Activated T-helper 9 cell treated with anti-CD3 and anti-CD28 coated beads, Interleukin-2, amount 50 U/mL, for 16 hours (primary cell): ENCODE data around the gene PTPRF.

Source experiments
- DNase-seq: peaks from one replicate; pipeline ENCODE4 v3.0.0-alpha.2; 2020; ENCODE audit warnings: low read depth

PTPRF gene

GRCh38 chr1:43552813-43553212 lies 22.1 kb downstream of the PTPRF start:
- no peak for DNase-seq

DNA sequence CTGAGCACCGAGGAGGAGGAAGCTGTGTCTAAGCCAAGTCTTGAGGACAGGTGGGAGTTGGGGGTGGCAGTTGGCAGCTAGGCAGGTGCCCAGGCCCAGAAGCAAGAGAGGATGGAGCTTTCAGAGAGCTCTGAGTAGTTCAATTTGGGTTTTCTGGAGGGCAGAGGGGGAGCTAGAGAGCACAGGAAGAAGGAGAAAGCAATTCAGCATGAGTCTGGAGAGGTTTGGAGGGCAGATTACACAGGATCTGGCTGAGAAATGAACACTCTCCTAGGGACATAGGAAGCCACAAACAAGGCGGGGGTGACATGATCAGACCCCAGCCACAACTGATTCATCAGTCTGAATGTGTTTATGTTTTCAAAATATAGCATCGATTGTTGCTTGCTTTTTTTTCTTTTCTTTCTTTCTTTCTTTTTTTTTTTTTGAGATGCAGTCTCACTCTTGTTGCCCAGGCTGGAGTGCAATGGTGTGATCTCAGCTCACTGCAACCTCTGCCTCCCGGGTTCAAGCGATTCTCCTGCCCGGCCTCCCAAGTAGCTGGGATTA lies 23.8 kb downstream of the PTPRF start:
- DNase-seq: no peak

DNA sequence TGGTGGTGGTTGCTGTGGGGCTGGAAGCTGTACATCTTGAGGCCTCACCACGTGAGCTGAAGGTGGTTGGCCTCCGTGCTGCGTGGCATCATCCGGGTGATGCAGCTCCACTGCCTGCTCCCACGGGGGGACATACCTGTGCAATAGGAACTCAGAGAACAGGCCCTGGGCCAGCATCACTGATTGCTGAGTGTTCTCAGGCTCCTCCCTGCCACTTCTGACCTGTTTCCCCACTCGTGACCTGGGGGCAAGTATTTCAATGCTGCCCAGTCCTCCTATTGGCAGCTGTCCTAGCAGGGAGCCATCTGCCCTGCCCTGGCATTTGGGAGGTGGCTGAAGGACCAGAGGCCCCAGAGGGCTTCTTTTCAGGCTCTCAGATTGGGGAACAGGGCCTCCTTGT lies 26.1 kb downstream of the PTPRF start:
- no peak for DNase-seq

DNA sequence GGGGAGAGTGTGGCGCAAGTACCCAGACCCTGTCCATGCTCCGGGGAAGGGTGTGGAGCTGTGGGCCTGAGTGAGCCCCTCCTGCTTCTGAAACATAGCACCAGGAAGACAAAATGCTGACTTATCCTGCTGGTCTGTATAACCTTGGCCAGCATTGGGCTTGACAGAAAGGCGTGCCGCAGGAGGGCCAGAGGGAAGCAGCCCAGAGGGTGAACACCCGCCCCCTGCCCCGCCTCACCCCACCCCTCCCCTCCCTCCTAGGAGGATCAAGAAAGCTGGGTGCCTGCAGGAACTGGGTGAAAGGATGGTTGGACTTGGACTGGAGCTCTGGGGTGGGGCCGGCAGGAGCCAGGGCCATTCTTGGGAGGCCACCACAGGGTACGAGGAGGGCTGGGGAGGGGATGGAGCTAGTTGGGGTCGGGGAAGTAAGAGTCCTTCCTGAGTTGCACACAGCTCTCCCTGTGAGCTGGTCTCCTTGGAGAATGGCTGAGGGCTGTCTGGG lies 27.1 kb downstream of the PTPRF start:
- DNase-seq: no peak

DNA sequence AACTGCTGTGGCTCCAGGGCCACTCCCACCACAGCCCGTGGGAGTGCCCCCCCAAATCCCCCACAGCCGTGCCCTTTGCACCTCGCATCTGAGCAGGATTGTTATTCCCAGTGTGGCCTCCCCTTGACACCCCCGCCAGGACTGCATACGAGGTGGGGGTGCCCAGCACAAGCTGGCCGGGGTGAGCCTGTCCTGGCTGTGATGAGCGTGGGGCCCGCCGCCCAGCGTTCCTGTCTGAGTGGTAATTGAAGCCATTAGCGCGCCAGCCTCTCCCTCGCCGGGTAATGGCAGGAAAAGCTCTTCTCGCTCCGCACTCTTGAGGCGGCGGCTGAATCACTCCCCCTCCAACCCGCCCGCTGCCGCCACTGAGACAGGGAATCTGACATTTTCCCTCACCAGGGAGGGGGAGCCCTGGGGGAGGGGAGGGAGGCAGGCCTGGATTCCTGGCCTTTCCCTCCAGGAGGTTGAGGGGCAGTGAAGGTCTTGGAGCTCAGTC lies 27.7 kb downstream of the PTPRF start:
- DNase-seq: no peak

GRCh38 chr1:43559714-43560113 lies 29.0 kb downstream of the PTPRF start:
- DNase-seq: no peak

- no peak for DNase-seq
Observed at GRCh38 chr1:43560286-43560685, 29.6 kb downstream of the PTPRF start.

DNA sequence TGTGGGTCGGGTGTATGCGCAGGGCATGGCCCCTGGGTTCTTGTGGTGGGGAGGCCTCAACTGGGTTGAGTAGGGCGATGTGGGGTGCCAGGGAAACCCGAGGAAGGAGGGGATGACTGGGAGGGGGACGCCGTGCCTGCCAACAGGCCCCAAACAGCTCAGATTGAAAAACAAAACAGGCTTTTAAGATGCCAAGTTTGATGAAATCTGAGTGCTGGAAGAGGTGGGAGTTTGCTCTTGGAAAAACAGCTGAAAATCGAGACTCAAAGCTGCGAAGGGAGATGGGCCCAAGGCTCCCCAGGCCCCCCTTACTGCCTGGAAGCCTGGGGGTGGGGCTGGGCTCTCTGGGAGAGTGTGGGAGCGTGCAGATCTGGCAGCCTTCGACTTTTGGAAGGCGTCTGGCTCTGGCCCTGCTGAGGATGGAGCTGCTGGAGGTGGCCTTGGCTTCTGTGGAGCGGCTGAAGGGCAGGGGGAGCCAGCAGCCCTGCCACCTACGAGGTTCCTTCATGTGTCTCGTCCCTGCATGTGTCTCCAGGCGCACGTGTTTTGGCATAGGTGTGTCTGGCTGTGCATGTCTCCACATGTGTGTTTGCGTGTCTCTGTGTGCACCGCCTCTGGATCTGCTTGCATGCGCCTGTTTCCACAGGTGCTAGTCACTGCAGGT lies 33.3 kb downstream of the PTPRF start:
- DNase-seq: no peak

GRCh38 chr1:43564551-43565348 lies 34.1 kb downstream of the PTPRF start:
- DNase-seq: no peak

DNA sequence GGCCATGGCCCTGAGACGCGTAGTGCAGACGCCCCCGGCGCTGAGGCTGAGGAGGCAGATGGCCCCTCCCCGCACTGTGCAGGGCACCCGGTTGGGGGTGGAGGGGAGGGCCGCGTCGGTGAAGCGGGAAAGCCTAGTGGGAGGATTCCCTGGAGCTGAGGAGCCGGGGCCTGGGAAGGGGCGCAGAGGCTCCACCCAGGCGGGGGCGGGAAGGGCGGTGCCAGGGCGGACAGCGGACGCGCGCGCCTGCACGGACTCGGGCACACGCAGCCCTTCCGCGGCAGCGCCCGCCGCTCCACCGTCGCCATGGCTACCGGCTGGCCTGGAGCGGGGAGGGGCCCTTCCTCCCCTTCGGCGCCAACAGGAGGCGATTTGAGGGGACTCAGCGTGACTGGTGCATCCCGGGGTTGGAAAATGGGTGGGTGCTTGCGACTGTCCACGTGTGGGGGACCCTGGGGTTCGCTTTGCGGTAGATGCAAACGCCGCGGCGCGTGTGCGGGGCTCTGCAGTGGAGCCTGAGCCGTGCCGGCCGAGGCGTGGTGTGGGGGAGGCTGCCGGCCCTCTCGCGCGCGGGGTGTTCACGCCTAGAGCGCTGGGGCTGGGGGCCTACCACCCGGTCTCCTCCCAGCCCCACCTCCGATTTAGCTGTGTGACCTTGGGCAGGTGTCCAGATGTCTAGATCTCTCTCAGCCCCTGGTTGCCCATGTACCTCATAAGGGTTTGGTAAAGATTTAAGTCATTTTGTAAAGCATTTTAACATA lies 35.1 kb downstream of the PTPRF start:
- DNase-seq: no peak

- DNase-seq: no peak
Observed at GRCh38 chr1:43566382-43567044, 35.8 kb downstream of the PTPRF start.

DNA sequence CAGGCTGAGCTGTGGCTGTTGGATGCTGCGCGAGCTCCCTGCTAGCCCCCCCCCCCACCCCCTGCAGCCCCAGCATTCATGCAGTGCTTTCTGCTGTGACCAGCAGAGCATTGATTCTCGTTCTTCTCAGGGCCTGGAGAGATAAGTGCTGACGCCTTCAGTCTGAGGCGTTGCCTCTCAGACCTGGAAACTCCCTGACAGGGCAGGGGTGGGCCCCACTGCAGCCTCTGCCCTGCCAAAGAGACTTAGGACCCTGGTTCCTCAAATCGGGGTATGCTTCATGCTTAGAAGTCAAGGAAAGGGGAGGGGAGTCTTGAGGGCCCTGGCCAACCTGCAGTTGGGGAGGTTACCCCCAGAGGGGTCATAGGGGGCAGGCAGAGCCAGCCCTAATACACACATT lies 38.5 kb downstream of the PTPRF start:
- no peak for DNase-seq

DNA sequence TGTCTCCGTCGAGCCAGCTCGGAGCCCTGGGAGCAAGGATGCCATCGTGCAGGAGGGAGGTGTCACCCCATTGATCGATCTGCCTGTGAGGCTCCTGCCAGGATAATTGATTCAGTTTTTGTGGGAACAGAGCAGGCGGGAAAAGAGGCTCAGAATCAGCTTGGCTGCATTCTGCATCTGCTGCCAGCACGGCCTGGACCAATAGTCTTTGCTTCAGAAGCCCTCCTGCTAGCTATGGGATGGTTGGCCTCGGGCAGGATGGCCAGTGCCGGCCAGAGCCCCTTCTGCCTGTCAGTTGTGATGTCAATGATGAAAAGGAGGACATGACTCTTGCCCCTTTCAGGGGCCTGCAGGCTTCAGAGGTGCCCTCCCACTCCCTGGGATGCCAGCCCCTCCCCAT lies 39.6 kb downstream of the PTPRF start:
- DNase-seq: no peak

- no peak for DNase-seq
Observed at GRCh38 chr1:43570715-43571114, 40.0 kb downstream of the PTPRF start.

DNA sequence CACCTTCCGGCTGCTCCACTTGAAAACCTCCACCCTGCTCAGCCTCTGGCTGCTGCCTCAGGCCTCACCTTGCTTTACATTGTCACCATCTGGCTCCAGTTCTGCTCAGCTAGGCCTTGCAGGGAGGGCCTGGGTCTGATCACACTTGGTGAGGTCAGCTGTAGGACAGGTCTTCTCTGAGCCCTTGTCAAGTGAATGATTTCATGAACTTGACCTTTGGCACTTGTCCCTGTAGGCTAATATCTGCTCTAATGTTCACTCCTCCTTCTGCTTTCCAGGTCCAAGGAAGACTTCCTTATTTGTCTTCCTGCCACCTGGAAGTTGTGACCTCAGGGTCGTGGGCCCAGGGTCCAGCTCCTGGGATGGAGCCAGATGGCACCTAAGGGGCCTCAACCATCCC lies 41.4 kb downstream of the PTPRF start:
- no peak for DNase-seq

- DNase-seq: no peak
Observed at GRCh38 chr1:43572538-43572937, 41.9 kb downstream of the PTPRF start.

GRCh38 chr1:43573066-43573800 lies 42.5 kb downstream of the PTPRF start:
- DNase-seq: no peak

GRCh38 chr1:43576521-43576920 lies 45.8 kb downstream of the PTPRF start:
- DNase-seq: no peak

GRCh38 chr1:43577655-43578542 lies 47.2 kb downstream of the PTPRF start:
- no peak for DNase-seq

DNA sequence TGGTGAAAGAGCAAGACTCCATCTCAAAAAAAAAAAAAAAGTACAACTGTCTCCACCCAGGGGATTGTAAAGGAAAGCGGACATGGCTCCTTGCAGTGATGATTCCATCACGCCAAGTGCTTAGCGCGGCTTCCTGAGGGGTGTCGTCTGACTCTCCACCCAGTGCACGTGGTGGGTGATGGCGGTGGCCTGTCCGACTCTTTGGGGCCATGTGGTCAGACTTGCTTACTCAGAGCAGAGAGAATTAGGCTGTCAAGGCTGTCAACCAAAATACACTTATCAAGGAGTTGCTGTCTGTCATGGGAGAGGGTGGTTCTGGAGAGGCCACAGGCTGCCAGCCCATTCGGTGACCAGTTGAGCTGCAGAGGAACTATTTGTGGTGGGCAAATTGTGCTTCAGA lies 49.4 kb downstream of the PTPRF start:
- DNase-seq: no peak
